GM21528 (cell line): ENCODE data around the gene PGAP2.

Source experiments
- ATAC-seq: cut with Tn5 transposase; IDR thresholded peaks from one replicate; pipeline ENCODE4 v1.9.1; 2021; ENCODE audit warnings: mild to moderate bottlenecking, moderate library complexity; ENCODE audit not compliant: unreplicated experiment, low FRiP score

The PGAP2 gene

DNA sequence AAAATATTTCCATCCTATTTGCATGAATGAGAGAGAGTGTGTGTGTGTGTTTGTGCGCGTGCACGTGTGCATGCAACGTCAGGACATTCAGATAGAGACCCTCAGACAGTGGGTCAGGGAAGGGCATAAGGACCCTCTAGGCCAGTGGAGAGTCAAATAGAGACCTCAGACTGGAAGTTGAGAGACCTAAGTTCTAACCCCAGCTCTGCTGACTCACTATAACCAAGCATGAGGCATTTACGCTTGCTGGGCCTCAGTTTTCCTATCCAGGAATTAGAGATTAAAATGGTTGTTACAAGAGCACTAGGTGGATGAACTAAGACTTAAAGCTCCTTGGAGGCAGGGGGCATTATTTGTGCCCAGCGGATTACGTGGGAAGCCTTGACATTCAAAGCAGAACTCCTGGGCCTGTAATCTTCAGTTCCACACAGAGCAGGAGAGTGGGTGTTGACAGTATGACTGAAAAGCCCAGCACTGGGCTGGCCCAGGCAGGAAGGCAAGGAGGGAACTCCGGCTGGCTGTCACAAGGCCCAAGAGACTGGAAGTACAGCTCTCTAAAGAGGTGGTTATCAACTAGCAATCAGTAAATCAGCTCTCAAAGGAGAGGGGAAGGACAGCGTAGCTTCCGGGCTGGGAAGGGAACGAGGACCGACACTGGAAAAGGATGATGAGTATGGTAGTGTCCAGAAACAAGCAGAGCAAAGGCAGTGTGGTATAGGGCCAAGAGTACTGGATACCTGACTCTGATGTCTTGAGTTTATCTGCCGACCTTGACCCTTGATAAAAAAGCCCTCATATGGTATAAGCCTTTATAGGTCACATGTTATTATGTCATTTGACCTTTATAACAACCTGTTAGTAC, 23.2 kb downstream of the PGAP2 start:
- no peak for ATAC-seq

- ATAC-seq, result no peak
These were observed 24.5 kb downstream of the PGAP2 start for GRCh38 chr11:3832816-3833215.

- no peak for ATAC-seq
These were observed 25.1 kb downstream of the PGAP2 start for GRCh38 chr11:3833449-3833848.

- ATAC-seq, result no peak
These were observed 25.9 kb downstream of the PGAP2 start for GRCh38 chr11:3834349-3834663.

DNA sequence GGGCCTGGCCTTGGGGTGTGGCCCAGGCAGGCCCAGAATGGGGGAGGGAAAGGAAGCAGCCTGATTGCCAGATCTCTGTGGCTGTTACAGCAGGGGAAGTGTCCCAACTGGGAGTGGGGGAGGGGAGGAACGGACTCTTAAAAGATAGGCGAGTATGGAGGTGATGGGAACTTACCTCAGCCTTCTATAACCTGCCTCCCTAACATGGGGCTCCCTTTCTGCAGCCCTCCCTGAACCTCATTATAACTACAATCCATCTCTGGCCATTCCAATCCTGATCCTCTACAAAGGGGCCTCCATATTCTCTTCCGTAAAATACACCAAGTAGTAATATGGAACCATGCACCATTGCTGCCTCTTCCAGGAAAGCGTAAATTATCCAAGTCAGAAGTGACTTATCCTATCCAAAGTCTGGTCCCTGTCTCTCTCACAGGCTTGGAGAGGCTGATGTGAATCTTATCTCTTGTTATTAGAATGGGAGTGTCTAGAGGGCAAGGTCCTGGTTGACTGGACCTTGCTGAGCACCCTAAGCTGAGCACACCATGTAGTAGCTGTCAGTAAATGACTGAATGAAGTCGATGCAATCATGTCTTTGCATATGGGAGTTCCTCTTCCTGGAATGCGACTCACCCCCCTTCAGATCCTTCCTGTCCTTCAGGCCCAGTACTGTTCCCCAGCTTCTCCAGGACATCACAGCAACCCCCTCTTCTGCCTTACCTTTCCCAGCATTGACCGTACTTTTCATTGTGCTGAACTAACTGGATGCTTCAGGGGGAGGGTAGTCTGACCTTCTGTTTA, 26.5 kb downstream of the PGAP2 start:
- ATAC-seq, result no peak

DNA sequence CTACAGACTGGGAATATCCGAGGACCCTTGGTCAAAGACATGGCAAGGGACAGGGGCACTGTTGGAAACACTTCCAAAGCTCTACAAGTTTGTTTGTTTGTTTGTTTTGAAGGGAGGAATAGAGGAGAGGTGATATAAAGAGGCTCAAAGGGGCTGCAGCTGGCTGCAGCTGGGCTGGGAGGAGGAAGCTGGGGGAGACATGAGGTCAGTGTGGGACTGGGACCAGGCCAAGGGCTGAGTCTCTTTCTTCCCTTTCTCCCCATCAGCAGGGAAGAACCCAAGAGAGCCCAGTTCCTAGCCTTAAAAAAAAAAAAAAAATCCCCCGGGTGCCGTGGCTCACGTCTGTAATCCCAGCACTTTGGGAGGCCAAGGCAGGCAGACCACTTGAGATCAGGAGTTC, 27.4 kb downstream of the PGAP2 start:
- no peak for ATAC-seq

GRCh38 chr11:3836903-3837302, 28.5 kb downstream of the PGAP2 start:
- ATAC-seq, result no peak

- ATAC-seq, result no peak
These were observed 29.4 kb downstream of the PGAP2 start for GRCh38 chr11:3837793-3838192.

DNA sequence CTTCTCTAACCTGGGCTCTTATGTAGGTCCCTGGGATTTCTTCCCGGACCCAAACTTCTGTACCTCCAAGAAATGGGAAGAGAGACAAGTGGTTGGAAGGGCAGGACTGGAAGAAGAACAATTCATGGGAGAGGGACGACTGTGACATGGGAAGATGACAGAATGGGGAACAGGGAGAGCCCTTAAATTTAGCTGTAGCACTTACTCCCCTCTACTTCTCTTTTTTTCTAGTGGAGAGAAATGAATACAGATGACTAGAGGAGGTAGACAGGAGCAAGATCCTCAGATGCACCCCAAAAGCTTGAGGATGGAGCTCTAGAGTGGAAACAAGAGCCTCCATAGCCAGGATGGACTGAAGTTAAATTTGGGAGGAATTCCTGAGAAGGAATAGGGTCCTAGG, 30.1 kb downstream of the PGAP2 start:
- no peak for ATAC-seq

- ATAC-seq, result peak; percentile 5
These were observed 31.9 kb downstream of the PGAP2 start for GRCh38 chr11:3840004-3840869.

DNA sequence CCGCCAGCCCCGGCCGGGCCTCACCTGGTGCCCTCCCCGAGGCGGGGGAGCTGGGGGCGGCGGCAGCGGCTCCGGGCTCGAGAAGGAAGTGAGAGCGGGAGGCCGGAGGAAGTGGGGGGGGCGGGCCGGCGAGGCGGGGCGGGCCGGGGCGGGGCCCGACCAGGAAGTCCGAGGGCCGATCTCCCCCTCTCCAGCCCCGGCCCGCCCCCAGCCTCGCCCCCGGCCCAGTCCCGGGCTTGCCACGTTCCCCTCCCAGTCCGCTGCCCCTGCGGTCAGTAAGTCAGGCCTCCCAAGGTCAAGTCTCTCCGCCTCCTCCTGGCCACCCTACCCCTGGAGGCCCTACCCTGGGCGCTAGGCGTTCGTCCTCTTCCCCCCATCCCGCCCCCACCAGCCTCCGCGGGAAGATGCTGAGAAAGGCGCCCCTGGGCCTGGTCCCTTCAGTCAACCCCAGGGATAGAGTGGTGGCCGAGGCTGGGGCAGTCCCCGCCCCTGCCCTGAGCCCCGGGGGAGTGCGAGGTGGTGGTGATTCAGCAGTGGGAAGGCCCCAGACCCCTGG, 32.6 kb downstream of the PGAP2 start, which contains the start of gene RHOG:
RHOG (minus strand) TSS at position 90 of the 556 bp plus-strand sequence. CDS start 12,821 bp downstream, outside the sequence.
- peak; percentile 46 for ATAC-seq

- peak; percentile 52 for ATAC-seq
These were observed 33.3 kb downstream of the PGAP2 start for GRCh38 chr11:3841426-3842350.

- no peak for ATAC-seq
These were observed 35.0 kb downstream of the PGAP2 start for GRCh38 chr11:3843326-3843725.

DNA sequence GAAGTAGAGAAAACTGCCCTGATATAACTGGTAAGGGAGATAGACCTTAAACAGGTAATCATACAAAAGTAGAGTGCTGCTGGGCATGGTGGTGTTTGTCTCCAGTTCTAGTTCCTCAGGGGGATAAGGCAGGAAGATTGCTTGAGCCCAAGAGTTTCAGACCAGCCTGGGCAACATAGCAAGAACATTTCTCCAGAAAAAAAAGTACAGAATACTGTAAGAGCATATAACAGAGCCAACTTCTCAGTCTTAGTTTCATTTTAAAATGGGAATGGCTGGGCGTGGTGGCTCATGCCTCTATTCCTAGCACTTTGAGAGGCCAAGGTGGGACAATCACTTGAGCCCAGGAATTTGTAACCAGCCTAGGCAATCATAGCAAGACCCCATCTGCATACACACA, 36.9 kb downstream of the PGAP2 start:
- no peak for ATAC-seq

GRCh38 chr11:3845670-3846069, 37.3 kb downstream of the PGAP2 start:
- no peak for ATAC-seq

- no peak for ATAC-seq
These were observed 41.0 kb downstream of the PGAP2 start for GRCh38 chr11:3849297-3849874.

GRCh38 chr11:3853545-3853842, 45.1 kb downstream of the PGAP2 start:
- ATAC-seq, result no peak

- peak; percentile 46 for ATAC-seq
These were observed 45.7 kb downstream of the PGAP2 start for GRCh38 chr11:3853899-3854659.

- ATAC-seq, result no peak
These were observed 46.3 kb downstream of the PGAP2 start for GRCh38 chr11:3854660-3854976.
